ENCODE results near the gene KRTAP10-4. TPM values are rescaled to one million over a fixed set of nuclear protein-coding genes. Genes with fewer than 3 reads are reported as not detected.

KRTAP10-4 gene
- total and polyA plus RNA-seq, 9 donors = not detected

DNA sequence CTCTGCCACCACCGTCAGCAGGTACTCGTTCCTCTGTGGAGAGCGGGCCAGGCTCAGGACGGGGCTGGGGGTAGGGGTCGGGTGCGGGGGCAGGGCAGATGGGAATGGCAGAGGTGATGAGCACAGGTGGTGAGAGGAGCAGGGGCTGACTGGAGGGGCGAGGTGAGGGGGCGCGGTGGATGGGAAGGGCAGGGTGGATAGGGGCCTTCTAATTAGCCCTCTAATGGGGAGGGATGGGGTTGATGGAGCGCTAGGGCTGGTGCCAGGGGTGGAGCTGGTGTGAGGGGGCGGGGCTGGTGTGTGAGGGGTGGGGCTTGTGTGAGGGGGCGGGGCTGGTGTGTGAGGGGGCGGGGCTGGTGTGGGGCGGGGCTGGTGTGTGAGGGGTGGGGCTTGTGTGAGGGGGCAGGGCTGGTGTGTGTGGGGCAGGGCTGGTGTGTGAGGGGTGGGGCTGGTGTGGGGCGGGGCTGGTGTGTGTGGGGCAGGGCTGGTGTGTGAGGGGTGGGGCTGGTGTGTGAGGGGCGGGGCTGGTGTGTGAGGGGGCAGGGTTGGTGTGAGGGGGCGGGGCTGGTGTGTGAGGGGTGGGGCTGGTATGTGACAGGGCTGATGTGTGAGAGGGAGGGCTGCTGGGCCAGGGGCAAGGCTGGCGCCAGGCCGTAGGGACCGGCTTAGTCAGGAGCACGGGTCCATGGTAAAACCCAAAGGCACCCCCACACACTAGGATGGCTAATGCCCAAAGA, 39.5 kb upstream of the KRTAP10-4 start:
- TF ChIP-seq EP300 (IDR thresholded peaks at IDR 0.05) (no peak), POLR2A (IDR thresholded peaks at IDR 0.05) (no peak)
- TF ChIP-seq, protein P1, sequence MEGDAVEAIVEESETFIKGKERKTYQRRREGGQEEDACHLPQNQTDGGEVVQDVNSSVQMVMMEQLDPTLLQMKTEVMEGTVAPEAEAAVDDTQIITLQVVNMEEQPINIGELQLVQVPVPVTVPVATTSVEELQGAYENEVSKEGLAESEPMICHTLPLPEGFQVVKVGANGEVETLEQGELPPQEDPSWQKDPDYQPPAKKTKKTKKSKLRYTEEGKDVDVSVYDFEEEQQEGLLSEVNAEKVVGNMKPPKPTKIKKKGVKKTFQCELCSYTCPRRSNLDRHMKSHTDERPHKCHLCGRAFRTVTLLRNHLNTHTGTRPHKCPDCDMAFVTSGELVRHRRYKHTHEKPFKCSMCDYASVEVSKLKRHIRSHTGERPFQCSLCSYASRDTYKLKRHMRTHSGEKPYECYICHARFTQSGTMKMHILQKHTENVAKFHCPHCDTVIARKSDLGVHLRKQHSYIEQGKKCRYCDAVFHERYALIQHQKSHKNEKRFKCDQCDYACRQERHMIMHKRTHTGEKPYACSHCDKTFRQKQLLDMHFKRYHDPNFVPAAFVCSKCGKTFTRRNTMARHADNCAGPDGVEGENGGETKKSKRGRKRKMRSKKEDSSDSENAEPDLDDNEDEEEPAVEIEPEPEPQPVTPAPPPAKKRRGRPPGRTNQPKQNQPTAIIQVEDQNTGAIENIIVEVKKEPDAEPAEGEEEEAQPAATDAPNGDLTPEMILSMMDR (IDR thresholded peaks at IDR 0.05) = no peak
- H3K36me3 ChIP-seq = no peaks in the 10 kb centered on the region
- no peaks in the 10 kb centered on the region for H3K9me3 ChIP-seq
- intact Hi-C loops (cut with DNase I) = no loop called here
- H3K4me3 ChIP-seq = no peak overlapping the region
- H3K27ac ChIP-seq = no peak overlapping the region
- DNase-seq = peak in 1 of 5 donors; percentile 19
- 82 to 90% (median 84%) methylated on average over 16 to 20 of the region's 21 CpGs for WGBS, 3 donors
- H3K27me3 ChIP-seq = no peaks in the 10 kb centered on the region
- H3K4me1 ChIP-seq (ENCODE audit: insufficient read depth) = no peaks in the 10 kb centered on the region

DNA sequence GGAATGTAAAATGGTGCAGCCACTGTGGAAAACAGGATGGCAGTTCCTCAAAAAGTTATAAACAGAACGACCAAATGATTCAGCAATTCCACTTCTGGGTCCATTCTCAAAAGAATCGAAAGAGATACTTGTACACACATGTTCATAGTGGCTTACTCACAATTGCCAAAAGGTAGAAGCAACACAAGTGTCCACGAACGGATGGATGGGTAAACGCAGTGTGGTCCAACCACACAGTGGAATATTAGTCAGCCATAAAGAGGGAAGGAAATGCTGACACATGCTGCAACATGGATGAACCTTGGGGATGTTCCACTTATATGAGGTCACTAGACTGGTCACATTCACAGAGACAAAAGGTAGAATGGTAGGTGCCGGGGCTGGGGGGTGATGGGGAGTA, 38.8 kb upstream of the KRTAP10-4 start:
- no peaks in the 10 kb centered on the region for H3K27me3 ChIP-seq
- no peaks in the 10 kb centered on the region for H3K36me3 ChIP-seq
- TF ChIP-seq, protein P1 (IDR thresholded peaks at IDR 0.05) = no peak
- TF ChIP-seq EP300 (IDR thresholded peaks at IDR 0.05) (no peak), POLR2A (IDR thresholded peaks at IDR 0.05) (no peak)
- no peak overlapping the region for H3K27ac ChIP-seq
- H3K4me3 ChIP-seq = no peak overlapping the region
- intact Hi-C loops (cut with DNase I) = no loop called here
- WGBS, 3 donors = 92 to 96% (median 94%) methylated on average over 6 of the region's 6 CpGs
- no peaks in the 10 kb centered on the region for H3K4me1 ChIP-seq (ENCODE audit: insufficient read depth)
- H3K9me3 ChIP-seq = no peaks in the 10 kb centered on the region
- no peak for DNase-seq

DNA sequence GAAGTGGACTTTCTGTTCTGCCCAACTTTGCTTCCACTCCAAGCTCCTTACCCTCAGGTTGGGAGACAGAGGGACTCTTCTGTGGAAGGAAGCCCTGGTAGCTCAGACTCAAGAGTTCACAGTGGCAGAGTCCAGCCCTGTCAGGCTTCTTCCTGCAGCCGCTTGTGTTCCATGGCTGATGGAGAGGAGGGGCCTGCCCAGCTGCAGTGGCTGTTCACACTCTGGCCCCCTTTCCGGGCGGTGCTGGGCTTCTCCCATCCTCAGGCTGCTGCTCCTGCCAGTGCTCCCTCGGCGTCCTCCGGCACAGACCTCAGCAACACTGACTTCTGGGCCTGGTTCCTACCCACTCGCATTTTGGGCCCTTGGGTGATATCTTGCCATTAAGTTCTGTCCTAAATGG, 37.6 kb upstream of the KRTAP10-4 start:
- DNase-seq = peak in 1 of 5 donors; percentile 1
- H3K27me3 ChIP-seq = no peaks in the 10 kb centered on the region
- no peaks in the 10 kb centered on the region for H3K9me3 ChIP-seq
- no peak overlapping the region for H3K4me3 ChIP-seq
- intact Hi-C loops (cut with DNase I) = no loop called here
- WGBS, 3 donors = 31 to 52% (median 48%) methylated on average over 7 of the region's 7 CpGs
- TF ChIP-seq EP300 (IDR thresholded peaks at IDR 0.05) (no peak), POLR2A (IDR thresholded peaks at IDR 0.05) (no peak)
- TF ChIP-seq, protein P1 (IDR thresholded peaks at IDR 0.05) = no peak
- H3K36me3 ChIP-seq = no peaks in the 10 kb centered on the region
- H3K4me1 ChIP-seq (ENCODE audit: insufficient read depth) = no peaks in the 10 kb centered on the region
- H3K27ac ChIP-seq = no peak overlapping the region

DNA sequence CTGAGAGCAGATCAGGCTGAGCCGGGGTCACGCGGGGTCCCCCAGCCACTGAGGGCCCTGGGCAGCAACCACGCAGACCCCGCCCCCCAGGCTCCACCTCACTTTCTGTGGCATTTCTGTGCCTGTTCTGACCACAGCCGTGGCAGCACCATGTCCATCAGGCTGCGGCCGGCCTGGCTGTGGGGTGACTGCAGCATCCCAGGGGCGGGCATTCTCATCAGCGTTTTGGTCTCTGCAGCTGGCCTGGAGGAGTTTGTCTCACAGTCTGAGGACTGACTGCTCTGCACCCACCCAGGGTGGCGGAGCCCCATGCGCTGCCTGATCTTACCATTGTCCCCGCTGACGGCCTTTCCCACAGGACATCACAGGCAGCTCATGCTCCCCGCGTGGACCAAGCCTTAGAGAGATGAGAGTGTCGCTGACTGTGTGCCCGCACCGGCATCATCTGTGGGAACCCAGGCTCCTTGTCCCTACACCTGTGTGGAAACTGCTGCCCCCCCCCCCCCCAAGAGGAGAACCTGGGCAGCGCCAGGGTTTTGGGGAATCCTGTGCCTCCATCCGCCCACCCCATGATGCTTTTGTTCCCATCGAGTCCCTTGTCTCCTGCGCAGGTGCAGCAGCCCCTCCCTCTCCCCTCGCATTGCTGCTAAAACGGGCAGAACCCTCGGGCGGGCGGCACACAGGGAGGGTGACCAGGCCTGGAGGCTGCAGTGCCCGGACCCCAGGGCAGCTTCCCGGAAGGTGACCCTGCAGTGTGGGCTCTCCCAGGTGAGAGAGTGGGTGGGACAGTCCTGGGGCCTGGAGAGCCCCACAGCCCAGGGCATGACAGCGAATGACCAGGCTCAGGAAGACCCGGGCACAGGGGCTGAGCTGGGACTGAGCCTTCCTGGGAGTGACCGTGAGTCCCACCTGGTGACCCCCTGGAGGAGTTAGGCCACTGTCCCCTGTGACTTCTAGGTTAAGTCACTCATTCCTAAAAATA, 35.3 kb upstream of the KRTAP10-4 start:
- Histone ChIP-seq H3K27me3 (no peaks in the 10 kb centered on the region), H3K9me3 (no peaks in the 10 kb centered on the region), H3K4me1 (ENCODE audit: insufficient read depth) (no peaks in the 10 kb centered on the region), H3K4me3 (no peak overlapping the region), H3K27ac (no peak overlapping the region), H3K36me3 (no peaks in the 10 kb centered on the region)
- DNase-seq = peak in 1 of 5 donors; percentile 3
- intact Hi-C loops (cut with DNase I) = no loop called here
- 89 to 90% (median 89%) methylated on average over 29 to 33 of the region's 33 CpGs for WGBS, 3 donors
- TF ChIP-seq EP300 (IDR thresholded peaks at IDR 0.05) = no peak
- no peak for TF ChIP-seq POLR2A (IDR thresholded peaks at IDR 0.05)
- TF ChIP-seq, protein P1 (IDR thresholded peaks at IDR 0.05) = no peak
